ENCODE data around the gene MPDU1. TPM values are rescaled to one million over a fixed set of nuclear protein-coding genes. Genes with fewer than 3 reads are reported as not detected.
"Not testable (repeated sequence)": the region's sequence is repeated elsewhere in the genome, so short reads cannot be mapped to it uniquely, and the experiment has no call there.

The MPDU1 gene
- total RNA-seq, 1 donor from 2014 or later, result 35.9 TPM

DNA sequence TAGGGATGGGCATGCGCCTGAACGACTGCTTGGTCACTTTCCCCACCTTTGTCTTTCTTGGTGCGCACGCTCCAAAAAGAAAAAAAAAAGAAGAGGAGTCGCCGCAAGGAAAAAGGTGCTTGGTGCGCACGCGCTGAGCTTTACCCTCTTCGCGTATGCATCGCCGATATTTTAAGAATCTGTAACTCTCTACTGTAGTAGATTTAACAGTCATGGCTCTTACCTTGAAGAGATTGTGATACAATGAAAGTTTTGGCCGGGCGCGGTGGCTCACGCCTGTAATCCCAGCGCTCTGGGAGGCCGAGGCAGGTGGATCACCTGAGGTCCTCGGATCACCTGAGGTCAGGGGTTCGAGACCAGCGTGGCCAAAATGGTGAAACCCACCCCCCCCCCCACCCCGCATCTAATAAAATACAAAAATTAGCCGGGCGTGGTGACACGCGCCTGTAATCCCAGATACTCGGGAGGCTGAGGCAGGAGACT is 31.7 kb downstream of the MPDU1 start:
- peak overlapping the region; percentile 91 for H3K27ac Mint-ChIP-seq (ENCODE audit: unreplicated experiment)
- no peaks in the 10 kb centered on the region for H3K9me3 Mint-ChIP-seq (ENCODE audit: low read depth)
- peaks cover 38% of the 10 kb centered on the region for H3K4me1 Mint-ChIP-seq (ENCODE audit: low read depth)
- no peak for DNase-seq (ENCODE audit: low spot score)
- H3K27me3 Mint-ChIP-seq (ENCODE audit: low read depth), result no peaks in the 10 kb centered on the region
- no peaks in the 10 kb centered on the region for H3K36me3 Mint-ChIP-seq (ENCODE audit: low read depth)
- peak overlapping the region; percentile 75 for H3K4me3 Mint-ChIP-seq (ENCODE audit: unreplicated experiment)
- TF ChIP-seq, protein P1, sequence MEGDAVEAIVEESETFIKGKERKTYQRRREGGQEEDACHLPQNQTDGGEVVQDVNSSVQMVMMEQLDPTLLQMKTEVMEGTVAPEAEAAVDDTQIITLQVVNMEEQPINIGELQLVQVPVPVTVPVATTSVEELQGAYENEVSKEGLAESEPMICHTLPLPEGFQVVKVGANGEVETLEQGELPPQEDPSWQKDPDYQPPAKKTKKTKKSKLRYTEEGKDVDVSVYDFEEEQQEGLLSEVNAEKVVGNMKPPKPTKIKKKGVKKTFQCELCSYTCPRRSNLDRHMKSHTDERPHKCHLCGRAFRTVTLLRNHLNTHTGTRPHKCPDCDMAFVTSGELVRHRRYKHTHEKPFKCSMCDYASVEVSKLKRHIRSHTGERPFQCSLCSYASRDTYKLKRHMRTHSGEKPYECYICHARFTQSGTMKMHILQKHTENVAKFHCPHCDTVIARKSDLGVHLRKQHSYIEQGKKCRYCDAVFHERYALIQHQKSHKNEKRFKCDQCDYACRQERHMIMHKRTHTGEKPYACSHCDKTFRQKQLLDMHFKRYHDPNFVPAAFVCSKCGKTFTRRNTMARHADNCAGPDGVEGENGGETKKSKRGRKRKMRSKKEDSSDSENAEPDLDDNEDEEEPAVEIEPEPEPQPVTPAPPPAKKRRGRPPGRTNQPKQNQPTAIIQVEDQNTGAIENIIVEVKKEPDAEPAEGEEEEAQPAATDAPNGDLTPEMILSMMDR (IDR thresholded peaks at IDR 0.05), result no peak

DNA sequence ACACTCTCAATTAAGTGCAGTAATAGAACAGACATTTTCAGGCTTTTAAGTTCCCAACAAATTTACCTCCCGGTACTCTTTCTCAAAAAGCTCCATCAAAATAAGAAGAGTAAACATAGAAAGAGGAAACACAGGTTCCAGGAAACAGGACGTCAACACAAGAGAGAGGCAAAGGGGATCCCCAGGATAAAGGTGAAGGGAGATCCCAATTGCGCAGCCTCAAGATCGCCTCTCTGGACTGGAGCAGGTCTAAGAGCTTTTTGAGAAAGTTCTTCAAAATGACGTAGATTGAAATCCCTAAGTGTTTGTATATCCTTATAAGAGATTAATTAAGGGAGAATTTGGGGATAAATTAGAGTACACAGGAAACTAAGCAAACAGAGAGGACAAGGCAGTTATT is 35.0 kb downstream of the MPDU1 start:
- H3K9me3 Mint-ChIP-seq (ENCODE audit: low read depth), result no peaks in the 10 kb centered on the region
- no peaks in the 10 kb centered on the region for H3K27me3 Mint-ChIP-seq (ENCODE audit: low read depth)
- no peak for DNase-seq (ENCODE audit: low spot score)
- no peaks in the 10 kb centered on the region for H3K36me3 Mint-ChIP-seq (ENCODE audit: low read depth)
- no peak overlapping the region for H3K4me3 Mint-ChIP-seq (ENCODE audit: unreplicated experiment)
- TF ChIP-seq, protein P1 (IDR thresholded peaks at IDR 0.05), result no peak
- H3K27ac Mint-ChIP-seq (ENCODE audit: unreplicated experiment), result no peak overlapping the region
- peaks cover 5% of the 10 kb centered on the region for H3K4me1 Mint-ChIP-seq (ENCODE audit: low read depth)

DNA sequence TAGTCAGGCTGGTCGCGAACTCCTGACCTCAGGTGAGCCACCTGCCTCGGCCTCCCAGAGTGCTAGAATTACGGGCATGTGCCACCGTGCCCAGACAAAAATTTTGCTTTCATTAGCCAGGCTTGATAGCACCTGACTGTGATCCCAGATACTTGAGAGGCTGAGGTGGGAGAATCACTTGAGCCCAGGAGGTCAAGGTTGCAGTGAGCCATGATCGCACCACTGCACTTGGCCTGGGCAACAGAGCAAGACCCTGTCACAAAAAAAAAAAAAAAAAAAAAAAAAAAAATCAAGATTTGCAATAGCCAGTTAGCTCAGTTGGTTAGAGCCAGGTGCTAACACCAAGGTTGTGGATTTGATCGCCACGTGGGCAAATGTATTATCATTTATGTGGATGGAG is 37.2 kb downstream of the MPDU1 start:
- no peaks in the 10 kb centered on the region for H3K36me3 Mint-ChIP-seq (ENCODE audit: low read depth)
- H3K27me3 Mint-ChIP-seq (ENCODE audit: low read depth), result no peaks in the 10 kb centered on the region
- no peaks in the 10 kb centered on the region for H3K4me1 Mint-ChIP-seq (ENCODE audit: low read depth)
- TF ChIP-seq, protein P1 (IDR thresholded peaks at IDR 0.05), result no peak
- H3K9me3 Mint-ChIP-seq (ENCODE audit: low read depth), result no peaks in the 10 kb centered on the region
- no peak overlapping the region for H3K4me3 Mint-ChIP-seq (ENCODE audit: unreplicated experiment)
- DNase-seq (ENCODE audit: low spot score), result no peak
- no peak overlapping the region for H3K27ac Mint-ChIP-seq (ENCODE audit: unreplicated experiment)

DNA sequence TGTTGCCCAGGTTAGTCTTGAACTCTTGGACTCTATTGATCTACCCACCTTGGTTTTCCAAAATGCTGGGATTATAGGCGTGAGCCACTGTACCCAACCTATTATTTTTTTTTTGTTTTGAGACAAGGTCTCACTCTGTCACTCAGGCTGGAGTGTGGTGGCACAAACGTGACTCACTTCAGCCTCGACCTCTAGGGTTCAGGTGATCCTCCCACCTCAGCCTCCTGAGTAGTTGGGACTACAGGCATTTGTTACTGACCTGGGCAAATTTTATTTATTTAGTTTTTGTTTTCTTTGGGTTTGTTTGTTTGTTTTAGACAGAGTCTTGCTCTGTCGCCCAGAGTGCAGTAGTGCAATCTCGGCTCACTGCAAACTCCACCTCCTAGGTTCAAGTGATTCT is 40.0 kb downstream of the MPDU1 start:
- Mint-ChIP-seq H3K9me3 (ENCODE audit: low read depth) (no peaks in the 10 kb centered on the region), H3K27ac (ENCODE audit: unreplicated experiment) (no peak overlapping the region)
- TF ChIP-seq, protein P1 (IDR thresholded peaks at IDR 0.05), result no peak

DNA sequence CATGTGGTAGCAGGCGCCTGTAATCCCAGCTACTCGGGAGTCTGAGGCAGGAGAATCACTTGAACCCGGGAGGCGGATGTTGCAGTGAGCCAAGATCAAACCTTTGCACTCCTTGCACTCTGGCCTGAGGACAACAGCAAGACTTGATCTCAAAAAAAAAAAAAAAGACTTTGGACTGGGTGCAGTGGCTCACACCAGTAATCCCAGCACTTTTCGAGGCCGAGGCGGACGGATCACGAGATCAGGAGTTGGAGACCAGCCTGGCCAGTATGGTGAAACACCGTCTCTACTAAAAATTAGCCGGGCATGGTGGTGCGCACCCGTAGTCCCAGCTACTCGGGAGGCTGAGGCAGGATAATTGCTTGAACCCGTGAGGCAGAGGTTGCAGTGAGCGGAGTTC is 42.1 kb downstream of the MPDU1 start:
- not testable (repeated sequence) for DNase-seq (ENCODE audit: low spot score); H3K27me3 Mint-ChIP-seq (ENCODE audit: low read depth); H3K9me3 Mint-ChIP-seq (ENCODE audit: low read depth); H3K36me3 Mint-ChIP-seq (ENCODE audit: low read depth); H3K27ac Mint-ChIP-seq (ENCODE audit: unreplicated experiment)
- Mint-ChIP-seq H3K4me1 (ENCODE audit: low read depth) (peaks cover 14% of the 10 kb centered on the region), H3K4me3 (ENCODE audit: unreplicated experiment) (peak overlapping the region; percentile 16)

More for the DNA sequence above, 40.0 kb downstream of the MPDU1 start:
- peaks cover 14% of the 10 kb centered on the region for H3K4me1 Mint-ChIP-seq (ENCODE audit: low read depth)
- H3K36me3 Mint-ChIP-seq (ENCODE audit: low read depth), result peaks cover 2% of the 10 kb centered on the region
- DNase-seq (ENCODE audit: low spot score), result no peak
- no peak overlapping the region for H3K4me3 Mint-ChIP-seq (ENCODE audit: unreplicated experiment)
- no peaks in the 10 kb centered on the region for H3K27me3 Mint-ChIP-seq (ENCODE audit: low read depth)

DNA sequence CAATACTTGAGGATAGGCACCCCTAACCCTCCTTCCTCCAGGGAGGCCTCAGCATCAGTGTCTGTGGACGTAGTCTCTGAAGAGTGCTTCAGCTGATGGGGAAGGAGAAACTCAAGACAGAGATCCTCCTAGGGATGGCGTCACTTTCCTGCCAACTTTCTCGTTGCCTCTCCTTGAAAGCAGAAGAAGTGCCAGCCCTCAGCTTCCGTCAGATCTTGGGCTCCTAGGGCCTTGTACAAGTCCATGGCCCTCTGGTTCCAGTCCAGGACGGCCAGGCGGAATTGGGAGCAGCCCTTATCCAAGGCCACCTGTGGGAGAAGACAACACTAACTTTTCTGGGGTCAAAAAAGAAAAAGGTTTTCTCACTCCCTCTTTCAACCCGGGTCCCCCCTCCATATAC is 42.7 kb downstream of the MPDU1 start:
- TF ChIP-seq, protein P1 (IDR thresholded peaks at IDR 0.05), result no peak
- peaks cover 14% of the 10 kb centered on the region for H3K4me1 Mint-ChIP-seq (ENCODE audit: low read depth)
- H3K4me3 Mint-ChIP-seq (ENCODE audit: unreplicated experiment), result peak overlapping the region; percentile 89
- H3K9me3 Mint-ChIP-seq (ENCODE audit: low read depth), result no peaks in the 10 kb centered on the region
- H3K27ac Mint-ChIP-seq (ENCODE audit: unreplicated experiment), result no peak overlapping the region
- H3K27me3 Mint-ChIP-seq (ENCODE audit: low read depth), result no peaks in the 10 kb centered on the region
- peaks cover 2% of the 10 kb centered on the region for H3K36me3 Mint-ChIP-seq (ENCODE audit: low read depth)
- DNase-seq (ENCODE audit: low spot score), result no peak
